Pons (tissue), 1 donor: ENCODE data around the gene WBP2NL.
"Not testable (repeated sequence)": the region's sequence is repeated elsewhere in the genome, so short reads cannot be mapped to it uniquely, and the experiment has no call there.

Source experiments
- DNase-seq: peaks from one replicate; pipeline ENCODE4 v3.0.0-alpha.2; 2016; ENCODE audit warnings: low spot score

WBP2NL gene

GRCh38 chr22:41998361-41999261, at the start of gene WBP2NL:
TSS of gene WBP2NL (plus strand) at chr22:41998788. CDS start at chr22:41998819, 31 bp downstream.
- DNase-seq, result peak; percentile 83

GRCh38 chr22:41948928-41949296, 49.7 kb upstream of the WBP2NL start:
- not testable (repeated sequence) for DNase-seq

- DNase-seq, result no peak
Measured at GRCh38 chr22:41949297-41949965, 49.2 kb upstream of the WBP2NL start.

- DNase-seq, result peak; percentile 85
Measured at GRCh38 chr22:41951898-41952474, 46.6 kb upstream of the WBP2NL start, which contains the start of gene SMIM45. TSS of gene SMIM45 (plus strand) at chr22:41952150.

- DNase-seq, result no peak
Measured at GRCh38 chr22:41952713-41953112, 45.9 kb upstream of the WBP2NL start.

- DNase-seq, result no peak
Measured at GRCh38 chr22:41957941-41958556, 40.5 kb upstream of the WBP2NL start.

- peak; percentile 83 for DNase-seq
Measured at GRCh38 chr22:41963453-41964111, 35.0 kb upstream of the WBP2NL start.

GRCh38 chr22:41964112-41964491, 34.5 kb upstream of the WBP2NL start:
- DNase-seq, result no peak

- DNase-seq, result no peak
Measured at GRCh38 chr22:41966225-41966606, 32.4 kb upstream of the WBP2NL start.

- DNase-seq, result peak; percentile 90
Measured at GRCh38 chr22:41966607-41967240, 31.9 kb upstream of the WBP2NL start.

GRCh38 chr22:41968601-41969000, 30.0 kb upstream of the WBP2NL start:
- DNase-seq, result no peak

GRCh38 chr22:41969110-41969646, 29.4 kb upstream of the WBP2NL start, which contains the start of gene SEPTIN3:
TSS of gene SEPTIN3 (plus strand) at chr22:41969443. CDS start at chr22:41971493, 2,050 bp downstream.
- DNase-seq, result no peak

GRCh38 chr22:41970601-41971000, 28.0 kb upstream of the WBP2NL start:
- no peak for DNase-seq

- no peak for DNase-seq
Measured at GRCh38 chr22:41971431-41971830, 27.2 kb upstream of the WBP2NL start.

GRCh38 chr22:41974691-41975290, 23.8 kb upstream of the WBP2NL start:
- no peak for DNase-seq

GRCh38 chr22:41975299-41976069, 23.1 kb upstream of the WBP2NL start:
- no peak for DNase-seq

GRCh38 chr22:41976070-41976901, 22.3 kb upstream of the WBP2NL start:
- no peak for DNase-seq

GRCh38 chr22:41976961-41977566, 21.5 kb upstream of the WBP2NL start:
- no peak for DNase-seq
